Activated B cell treated with CpG ODN at 0.5 μM for 24 hours (primary cell): ENCODE measurements around the gene NR3C1. TPM values are rescaled to one million over a fixed set of nuclear protein-coding genes. Genes with fewer than 3 reads are reported as not detected.

Experiments used
- ATAC-seq: fragments of 200-7000 bp; cut with Tn5 transposase; one replicate; pipeline ENCODE4 v1.10.0; 2021; ENCODE audit warnings: low read depth, mild to moderate bottlenecking, moderate library complexity
- CTCF ChIA-PET: fragments of 350-600 bp; sonication (Branson Sonifier 250); formaldehyde crosslinking; loops from one replicate; lab custom pipeline; 2021; ENCODE audit warnings: antibody characterized with exemption; lab: Charles Lee
- POLR2A ChIA-PET: fragments of 350-600 bp; sonication (Branson Sonifier 250); formaldehyde crosslinking; loops from one replicate; lab custom pipeline; 2021; ENCODE audit warnings: antibody characterized with exemption; lab: Charles Lee
- DNase-seq: peaks from one replicate; pipeline ENCODE4 v3.0.0; 2022
- H3K27ac Mint-ChIP-seq: one replicate; pipeline ENCODE4 v1.8.0; 2020; ENCODE audit warnings: mixed read lengths
- H3K27me3 Mint-ChIP-seq: one replicate; pipeline ENCODE4 v1.8.0; 2021; ENCODE audit warnings: mixed read lengths
- H3K36me3 Mint-ChIP-seq: one replicate; pipeline ENCODE4 v1.8.0; 2021; ENCODE audit warnings: low read depth, mixed read lengths
- H3K4me1 Mint-ChIP-seq: one replicate; pipeline ENCODE4 v1.8.0; 2021; ENCODE audit warnings: mixed read lengths
- H3K4me3 Mint-ChIP-seq: one replicate; pipeline ENCODE4 v1.8.0; 2020; ENCODE audit warnings: mild to moderate bottlenecking, mixed read lengths
- H3K9me3 Mint-ChIP-seq: one replicate; pipeline ENCODE4 v1.8.0; 2020; ENCODE audit warnings: mixed read lengths
- intact Hi-C: fragments of 100-400 bp; cut with micrococcal nuclease; formaldehyde crosslinking; loops from one replicate; pipeline ENCODE4 v1.15.1; 2024
- total RNA-seq: library from RNA; stranded (reverse); gene quantifications from 2 replicates; pipeline ENCODE4 v1.2.3, GENCODE V29; 2022
- TF ChIP-seq, protein P1 (sequence below): fragments of 200-600 bp; IDR thresholded peaks from one replicate; pipeline ENCODE4 v1.8.0; 2022; ENCODE audit warnings: antibody characterized with exemption, mild to moderate bottlenecking

The NR3C1 gene
- total RNA-seq, 1 donor from 2014 or later = 110 TPM

DNA sequence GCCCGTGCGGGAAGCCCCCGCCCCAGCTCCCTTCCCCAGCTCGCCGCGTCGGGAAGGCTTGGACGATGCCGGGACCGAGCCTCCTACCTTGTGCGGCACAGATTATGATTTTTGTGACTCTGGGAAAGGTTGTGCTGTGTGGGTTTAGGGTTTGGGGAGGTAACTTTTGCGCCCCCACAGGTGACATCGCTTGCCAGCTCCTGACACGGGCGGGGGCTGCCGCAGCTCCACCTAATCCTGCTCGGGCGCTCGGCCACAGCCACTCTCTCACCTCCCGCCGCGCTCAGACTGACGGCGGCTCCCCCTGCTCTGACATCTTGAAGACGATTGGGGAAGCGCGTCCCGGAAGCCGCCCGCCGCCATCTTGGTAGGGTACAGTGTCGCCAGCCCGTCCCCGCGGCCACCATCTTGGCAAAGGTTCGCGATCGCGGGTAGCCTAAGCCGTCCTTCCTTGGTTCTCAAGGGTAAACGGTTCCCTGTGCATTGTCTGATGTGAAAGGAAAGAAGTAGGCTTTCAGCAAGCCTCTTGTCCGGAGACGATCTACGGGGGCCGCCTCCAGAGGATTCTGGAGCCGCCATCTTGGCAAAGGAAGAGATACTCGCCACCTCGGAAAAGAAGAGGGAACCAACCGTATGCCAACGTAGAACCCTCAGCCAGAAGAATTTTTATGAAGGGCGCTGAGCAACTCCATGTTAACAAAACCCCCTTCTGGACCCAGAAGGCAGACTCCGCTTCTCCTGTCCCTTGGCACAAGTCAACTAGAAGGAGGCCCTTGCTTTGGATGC is 1.8 kb upstream of the NR3C1 start:
- ATAC-seq (peak; percentile 29), DNase-seq (peak; percentile 85)
- Mint-ChIP-seq H3K27ac (peak overlapping the region; percentile 100), H3K9me3 (no peaks in the 10 kb centered on the region), H3K36me3 (peaks cover 18% of the 10 kb centered on the region), H3K4me3 (peak overlapping the region; percentile 95), H3K4me1 (peaks cover 31% of the 10 kb centered on the region), H3K27me3 (no peaks in the 10 kb centered on the region)
- POLR2A ChIA-PET = interaction anchor here (0.6 to 3.0 kb wide), 37 partner anchors 8 to 785 kb away, joined by 3 to 218 read pairs (median 7); partner anchors contain the start of genes KCTD16 and YIPF5
- TF ChIP-seq, protein P1, sequence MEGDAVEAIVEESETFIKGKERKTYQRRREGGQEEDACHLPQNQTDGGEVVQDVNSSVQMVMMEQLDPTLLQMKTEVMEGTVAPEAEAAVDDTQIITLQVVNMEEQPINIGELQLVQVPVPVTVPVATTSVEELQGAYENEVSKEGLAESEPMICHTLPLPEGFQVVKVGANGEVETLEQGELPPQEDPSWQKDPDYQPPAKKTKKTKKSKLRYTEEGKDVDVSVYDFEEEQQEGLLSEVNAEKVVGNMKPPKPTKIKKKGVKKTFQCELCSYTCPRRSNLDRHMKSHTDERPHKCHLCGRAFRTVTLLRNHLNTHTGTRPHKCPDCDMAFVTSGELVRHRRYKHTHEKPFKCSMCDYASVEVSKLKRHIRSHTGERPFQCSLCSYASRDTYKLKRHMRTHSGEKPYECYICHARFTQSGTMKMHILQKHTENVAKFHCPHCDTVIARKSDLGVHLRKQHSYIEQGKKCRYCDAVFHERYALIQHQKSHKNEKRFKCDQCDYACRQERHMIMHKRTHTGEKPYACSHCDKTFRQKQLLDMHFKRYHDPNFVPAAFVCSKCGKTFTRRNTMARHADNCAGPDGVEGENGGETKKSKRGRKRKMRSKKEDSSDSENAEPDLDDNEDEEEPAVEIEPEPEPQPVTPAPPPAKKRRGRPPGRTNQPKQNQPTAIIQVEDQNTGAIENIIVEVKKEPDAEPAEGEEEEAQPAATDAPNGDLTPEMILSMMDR = no peak
- CTCF ChIA-PET = interaction anchor here (1.3 to 2.9 kb wide), 7 partner anchors 8 to 483 kb away, joined by 3 to 29 read pairs (median 10); no protein-coding TSS in a partner anchor
- intact Hi-C loops = loop anchor here (1.0 to 5.0 kb wide), 3 partner anchors 30 to 765 kb away; partner anchors contain the start of genes ARHGAP26, KCTD16 and YIPF5

DNA sequence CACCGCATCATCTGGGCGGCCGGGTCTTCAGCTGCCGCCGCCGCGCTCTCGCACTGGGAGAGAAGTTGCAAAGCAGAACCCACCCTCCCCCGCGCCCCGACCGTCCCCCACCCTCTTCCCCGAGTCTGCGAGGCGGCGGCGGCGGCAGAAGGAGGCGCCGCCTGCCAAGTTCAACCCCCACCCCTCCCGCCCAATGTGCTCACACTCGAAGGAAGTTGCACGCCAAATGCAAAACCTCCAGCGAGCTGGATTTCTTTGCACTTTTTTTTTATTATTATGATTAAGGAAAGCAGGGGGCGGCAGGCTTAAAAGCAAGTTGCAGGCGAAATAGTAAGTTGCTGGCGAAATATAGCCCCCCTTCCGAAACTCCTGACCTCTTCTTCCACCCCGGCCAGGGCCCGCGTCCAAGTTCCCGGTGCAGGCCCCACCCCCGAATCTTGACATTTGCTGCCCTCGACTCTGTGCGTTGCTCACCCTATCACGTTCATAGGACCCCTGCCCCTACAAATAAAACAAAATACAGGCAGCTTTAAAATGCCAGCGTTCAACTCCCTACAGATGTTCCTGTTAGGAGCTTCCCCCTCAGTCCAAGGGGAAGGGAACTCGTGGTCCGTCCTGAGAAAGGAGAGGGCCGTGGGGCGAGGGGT is 1.1 kb upstream of the NR3C1 start:
- H3K27ac Mint-ChIP-seq = peak overlapping the region; percentile 100
- TF ChIP-seq, protein P1 = no peak
- H3K36me3 Mint-ChIP-seq = peaks cover 26% of the 10 kb centered on the region
- H3K27me3 Mint-ChIP-seq = no peaks in the 10 kb centered on the region
- ChIA-PET POLR2A (interaction anchor here (0.6 to 3.0 kb wide), 55 partner anchors 8 to 786 kb away, joined by 3 to 218 read pairs (median 5); partner anchors contain the start of genes KCTD16 and YIPF5), CTCF (interaction anchor here (0.6 to 2.9 kb wide), 13 partner anchors 9 to 482 kb away, joined by 3 to 29 read pairs (median 4); no protein-coding TSS in a partner anchor)
- H3K9me3 Mint-ChIP-seq = no peaks in the 10 kb centered on the region
- peak overlapping the region; percentile 95 for H3K4me3 Mint-ChIP-seq
- intact Hi-C loops = loop anchor here (1.0 to 5.0 kb wide), 8 partner anchors 31 to 766 kb away; partner anchors contain the start of genes ARHGAP26, KCTD16 and YIPF5
- ATAC-seq (peak; percentile 36), DNase-seq (peak; percentile 60)
- H3K4me1 Mint-ChIP-seq = peaks cover 38% of the 10 kb centered on the region

DNA sequence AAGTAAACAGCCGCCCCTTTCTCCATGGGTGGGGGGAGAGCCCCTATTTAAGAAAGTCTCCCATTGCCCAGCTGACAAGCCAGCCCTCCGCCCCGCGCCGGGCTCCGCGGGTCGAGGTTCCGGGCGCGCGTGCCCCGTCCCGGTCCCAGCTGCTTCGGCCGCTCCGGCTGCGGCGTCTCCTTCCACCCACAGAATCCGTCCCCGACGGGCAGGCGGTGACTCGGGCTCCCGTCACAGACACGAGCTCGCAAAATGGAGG is 223 bp downstream of the NR3C1 start:
- no peaks in the 10 kb centered on the region for H3K9me3 Mint-ChIP-seq
- H3K4me1 Mint-ChIP-seq = peaks cover 51% of the 10 kb centered on the region
- H3K36me3 Mint-ChIP-seq = peaks cover 37% of the 10 kb centered on the region
- intact Hi-C loops = loop anchor here (1.0 to 5.0 kb wide), 7 partner anchors 8 to 787 kb away; no protein-coding TSS in a partner anchor
- DNase-seq = no peak
- H3K4me3 Mint-ChIP-seq = peak overlapping the region; percentile 90
- no peaks in the 10 kb centered on the region for H3K27me3 Mint-ChIP-seq
- TF ChIP-seq, protein P1 = no peak
- peak overlapping the region; percentile 83 for H3K27ac Mint-ChIP-seq
- ChIA-PET POLR2A (interaction anchor here (0.6 to 3.0 kb wide), 23 partner anchors 10 to 788 kb away, joined by 3 to 218 read pairs (median 9); no protein-coding TSS in a partner anchor), CTCF (interaction anchor here (0.7 to 2.9 kb wide), 14 partner anchors 10 to 514 kb away, joined by 3 to 29 read pairs (median 4); no protein-coding TSS in a partner anchor)
- peak; percentile 13 for ATAC-seq

DNA sequence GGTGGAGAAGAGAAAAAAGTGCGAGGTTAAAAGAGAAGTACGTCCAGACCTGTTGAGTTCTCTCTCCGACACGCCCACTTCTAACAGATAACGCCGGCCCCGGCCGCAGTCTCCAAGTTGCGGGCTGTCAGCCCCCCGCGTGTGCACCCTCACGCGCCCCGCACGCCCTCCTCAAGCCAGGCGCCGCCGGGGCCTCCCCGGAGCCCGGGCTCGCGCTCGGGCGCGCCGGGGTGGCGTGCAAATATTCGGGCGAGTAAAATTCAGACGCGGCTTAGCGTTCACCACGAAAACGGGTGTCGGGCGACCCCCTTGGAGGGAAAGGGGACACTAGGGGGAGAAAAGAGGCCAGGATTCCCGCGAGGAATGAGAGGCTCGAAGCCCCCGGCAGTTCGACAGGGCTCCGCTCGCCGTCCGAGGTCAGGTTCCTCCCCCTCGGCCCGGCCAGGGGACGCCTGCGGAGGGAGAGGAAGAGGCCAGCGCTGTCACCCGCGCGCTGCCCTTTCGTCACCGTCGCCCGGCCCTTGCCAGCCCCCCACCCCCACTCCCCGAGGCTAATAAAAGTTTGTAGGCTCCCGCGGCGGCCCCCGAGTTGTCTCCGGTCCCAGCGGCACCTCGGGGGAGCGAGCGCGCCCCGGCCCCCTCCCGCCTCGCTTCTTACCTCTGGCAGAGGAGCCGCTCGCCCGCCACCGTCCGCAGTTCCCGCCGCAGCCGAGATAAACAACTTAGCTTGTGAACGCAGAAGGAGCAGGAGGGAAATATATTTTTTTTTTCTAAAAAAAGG is 743 bp downstream of the NR3C1 start:
- Mint-ChIP-seq H3K4me3 (peak overlapping the region; percentile 90), H3K36me3 (peaks cover 39% of the 10 kb centered on the region), H3K27me3 (no peaks in the 10 kb centered on the region), H3K4me1 (peaks cover 55% of the 10 kb centered on the region), H3K27ac (peak overlapping the region; percentile 83), H3K9me3 (no peaks in the 10 kb centered on the region)
- CTCF ChIA-PET = interaction anchor here (0.7 to 2.9 kb wide), 13 partner anchors 11 to 514 kb away, joined by 3 to 29 read pairs (median 4); no protein-coding TSS in a partner anchor
- TF ChIP-seq, protein P1 = no peak
- ATAC-seq = peak; percentile 0
- intact Hi-C loops = loop anchor here (1.0 to 5.0 kb wide), 7 partner anchors 7 to 788 kb away; no protein-coding TSS in a partner anchor
- DNase-seq = peak; percentile 58
- POLR2A ChIA-PET = interaction anchor here (0.6 to 3.0 kb wide), 20 partner anchors 10 to 789 kb away, joined by 3 to 218 read pairs (median 9); no protein-coding TSS in a partner anchor
